Neuron (in vitro differentiated cells): ENCODE measurements around the gene MAGI1.

Source experiments
- H2AFZ ChIP-seq: one replicate; pipeline ENCODE4 v1.6.1; 2013; ENCODE audit warnings: low read depth, mild to moderate bottlenecking, inconsistent platforms, low read length, moderate library complexity
- H3K27me3 ChIP-seq: one replicate; pipeline ENCODE4 v1.6.1; 2013; ENCODE audit warnings: low read length; ENCODE audit not compliant: insufficient read depth
- H3K36me3 ChIP-seq: one replicate; pipeline ENCODE4 v1.6.1; 2013; ENCODE audit warnings: low read length; ENCODE audit not compliant: insufficient read depth
- H3K4me1 ChIP-seq: one replicate; pipeline ENCODE4 v1.6.1; 2013; ENCODE audit warnings: low read length; ENCODE audit not compliant: insufficient read depth
- H3K4me3 ChIP-seq: 2 replicates; pipeline ENCODE4 v1.5.1; 2013; ENCODE audit warnings: mild to moderate bottlenecking, low read length, moderate library complexity
- H3K9me3 ChIP-seq: one replicate; pipeline ENCODE4 v1.6.1; 2013; ENCODE audit warnings: low read length

The MAGI1 gene

GRCh38 chr3:65829228-65829627, 209.5 kb downstream of the MAGI1 start:
- no peak overlapping the region for H2AFZ ChIP-seq
- H3K4me1 ChIP-seq: peaks cover 2% of the 10 kb centered on the region
- no peaks in the 10 kb centered on the region for H3K36me3 ChIP-seq
- no peak overlapping the region for H3K4me3 ChIP-seq
- no peaks in the 10 kb centered on the region for H3K27me3 ChIP-seq
- H3K9me3 ChIP-seq: no peaks in the 10 kb centered on the region

GRCh38 chr3:65828706-65829105, 210.0 kb downstream of the MAGI1 start:
- no peaks in the 10 kb centered on the region for H3K36me3 ChIP-seq
- H3K4me1 ChIP-seq: peaks cover 2% of the 10 kb centered on the region
- no peak overlapping the region for H3K4me3 ChIP-seq
- H3K27me3 ChIP-seq: no peaks in the 10 kb centered on the region
- no peaks in the 10 kb centered on the region for H3K9me3 ChIP-seq
- H2AFZ ChIP-seq: no peak overlapping the region

DNA sequence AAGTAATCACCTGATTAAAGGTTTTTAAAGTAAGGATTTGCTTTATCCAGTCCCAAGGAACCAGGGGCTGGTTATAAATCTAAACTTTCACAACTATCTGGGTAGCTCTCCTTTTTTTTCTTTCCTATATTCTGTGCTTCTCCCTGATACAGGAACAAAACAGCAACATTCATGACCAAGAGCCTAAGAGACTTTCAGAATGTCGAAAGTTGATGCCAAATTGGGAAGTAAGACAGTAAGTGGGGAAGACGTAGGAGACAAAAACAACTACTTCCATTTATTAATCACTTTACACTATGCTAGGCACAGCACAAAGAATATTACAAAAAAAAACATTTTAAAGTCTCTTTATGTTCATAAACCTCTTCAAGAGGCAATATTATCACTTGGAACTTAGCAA, 211.6 kb downstream of the MAGI1 start:
- H3K4me3 ChIP-seq: no peak overlapping the region
- peaks cover 2% of the 10 kb centered on the region for H3K4me1 ChIP-seq
- no peaks in the 10 kb centered on the region for H3K27me3 ChIP-seq
- no peaks in the 10 kb centered on the region for H3K9me3 ChIP-seq
- H2AFZ ChIP-seq: no peak overlapping the region
- H3K36me3 ChIP-seq: no peaks in the 10 kb centered on the region

GRCh38 chr3:65824166-65824565, 214.6 kb downstream of the MAGI1 start:
- H3K4me3 ChIP-seq: no peak overlapping the region
- no peaks in the 10 kb centered on the region for H3K36me3 ChIP-seq
- no peaks in the 10 kb centered on the region for H3K4me1 ChIP-seq
- H3K9me3 ChIP-seq: no peaks in the 10 kb centered on the region
- H2AFZ ChIP-seq: no peak overlapping the region
- no peaks in the 10 kb centered on the region for H3K27me3 ChIP-seq

DNA sequence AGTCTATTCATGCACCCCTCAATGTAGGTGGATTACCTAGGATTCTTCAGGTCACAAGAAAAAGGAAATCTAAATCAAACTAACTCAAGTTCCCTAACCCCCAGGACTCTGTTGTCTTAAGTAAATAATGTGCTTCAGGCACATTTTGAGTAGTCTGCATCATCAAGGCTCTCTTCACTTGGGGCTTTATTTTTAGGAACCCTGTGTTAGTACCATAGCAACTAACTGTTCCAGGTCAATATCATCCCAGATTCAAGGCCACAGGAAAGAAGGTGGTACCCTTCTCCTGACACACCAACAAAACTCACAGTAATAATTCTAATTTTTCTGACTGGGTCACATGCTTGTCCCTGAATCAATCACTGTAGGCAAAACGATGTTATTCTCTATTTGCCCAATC, 218.1 kb downstream of the MAGI1 start:
- H3K9me3 ChIP-seq: no peaks in the 10 kb centered on the region
- H2AFZ ChIP-seq: no peak overlapping the region
- no peaks in the 10 kb centered on the region for H3K4me1 ChIP-seq
- no peaks in the 10 kb centered on the region for H3K36me3 ChIP-seq
- H3K4me3 ChIP-seq: no peak overlapping the region
- H3K27me3 ChIP-seq: no peaks in the 10 kb centered on the region

DNA sequence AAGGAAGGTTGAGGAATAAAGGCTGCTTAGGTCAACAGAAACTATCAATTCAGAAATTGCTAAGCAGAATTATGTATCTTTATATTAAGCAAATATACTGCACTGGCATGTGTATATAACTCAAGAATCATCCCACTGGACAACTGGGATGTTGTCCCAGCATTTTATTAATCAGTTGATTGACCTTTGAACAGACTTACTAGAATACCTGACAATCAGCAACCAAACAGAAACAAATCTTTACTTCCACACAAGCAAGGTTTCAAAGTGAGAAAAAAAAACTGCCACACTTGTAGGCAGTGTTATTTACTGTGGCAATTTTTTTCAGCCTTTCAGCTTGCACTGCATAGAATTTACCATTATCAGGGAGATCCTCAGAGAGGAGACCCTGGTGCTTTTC, 218.8 kb downstream of the MAGI1 start:
- no peaks in the 10 kb centered on the region for H3K4me1 ChIP-seq

DNA sequence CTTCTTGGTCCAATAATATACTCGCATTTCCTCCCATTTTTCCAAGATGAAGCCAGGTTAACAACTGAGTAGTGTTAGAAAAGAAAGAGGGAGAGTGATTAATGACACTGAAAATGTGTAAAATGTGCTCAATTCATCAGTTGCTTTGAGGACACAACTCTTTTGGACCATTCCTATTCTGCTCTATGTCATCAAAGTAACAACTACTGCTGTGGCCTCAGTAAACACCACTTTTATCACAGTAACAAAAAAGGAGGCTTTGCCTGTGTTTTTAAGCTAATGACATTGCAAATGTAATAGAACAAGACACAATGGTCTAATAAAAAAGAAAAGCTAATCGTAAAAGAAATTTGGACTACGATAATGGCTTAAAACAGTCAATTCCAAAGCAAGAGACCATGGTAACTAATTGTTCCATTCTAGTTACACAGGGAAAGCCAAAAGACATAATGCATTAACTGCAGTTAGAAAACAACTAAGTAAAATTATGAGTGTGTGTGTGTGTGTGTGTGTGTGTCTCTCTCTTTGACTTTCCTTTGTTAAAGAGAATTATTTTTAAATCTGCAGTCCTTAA, 221.1 kb downstream of the MAGI1 start:
- Histone ChIP-seq H3K4me3 (no peak overlapping the region), H3K27me3 (no peaks in the 10 kb centered on the region), H2AFZ (no peak overlapping the region), H3K4me1 (no peaks in the 10 kb centered on the region), H3K36me3 (no peaks in the 10 kb centered on the region), H3K9me3 (no peaks in the 10 kb centered on the region)

More for the DNA sequence above, 218.8 kb downstream of the MAGI1 start:
- Histone ChIP-seq H3K36me3 (no peaks in the 10 kb centered on the region), H2AFZ (no peak overlapping the region), H3K4me3 (no peak overlapping the region), H3K27me3 (no peaks in the 10 kb centered on the region), H3K9me3 (no peaks in the 10 kb centered on the region)

- H3K9me3 ChIP-seq: no peaks in the 10 kb centered on the region
- H3K36me3 ChIP-seq: no peaks in the 10 kb centered on the region
- no peaks in the 10 kb centered on the region for H3K4me1 ChIP-seq
- H3K27me3 ChIP-seq: no peaks in the 10 kb centered on the region
- H2AFZ ChIP-seq: no peak overlapping the region
- H3K4me3 ChIP-seq: no peak overlapping the region
Measured at GRCh38 chr3:65816208-65816607, 222.5 kb downstream of the MAGI1 start.

DNA sequence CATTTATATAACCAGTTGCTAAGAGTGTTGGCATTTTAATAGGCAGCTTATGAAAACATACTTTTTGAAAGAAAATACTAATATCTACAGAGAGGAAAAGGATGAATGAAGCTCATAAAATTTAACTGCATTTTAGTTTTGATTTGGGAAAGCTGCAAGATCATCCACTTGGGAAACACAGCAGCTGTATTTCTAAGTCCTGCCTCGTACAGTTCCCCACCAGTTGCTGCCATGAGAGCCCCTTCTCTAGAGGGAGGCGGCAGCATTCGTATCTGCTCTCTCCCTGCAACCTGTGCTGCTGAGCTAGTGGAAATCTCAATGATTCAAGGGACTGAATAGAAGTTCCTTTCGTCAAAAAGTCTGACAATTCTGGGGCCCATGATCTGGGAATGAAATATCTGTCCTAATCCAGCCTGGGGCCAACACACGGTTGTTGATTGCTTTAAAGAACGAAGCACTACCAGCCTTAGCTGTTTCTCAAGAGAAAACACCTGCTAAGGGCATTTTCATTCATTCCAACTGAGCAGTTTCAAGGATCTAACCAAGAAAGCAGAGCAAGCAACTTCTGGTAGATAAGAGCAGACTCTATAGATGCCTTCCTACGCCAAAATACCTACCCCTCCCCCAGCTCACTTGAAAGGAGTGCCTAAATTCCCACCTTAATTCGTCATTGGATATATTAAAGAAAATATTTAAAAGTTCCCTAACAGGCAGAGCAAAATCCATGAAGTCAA, 223.7 kb downstream of the MAGI1 start:
- Histone ChIP-seq H3K27me3 (no peaks in the 10 kb centered on the region), H3K9me3 (no peaks in the 10 kb centered on the region), H3K4me3 (no peak overlapping the region), H3K36me3 (no peaks in the 10 kb centered on the region), H2AFZ (no peak overlapping the region), H3K4me1 (no peaks in the 10 kb centered on the region)

- no peaks in the 10 kb centered on the region for H3K36me3 ChIP-seq
- H3K4me1 ChIP-seq: no peaks in the 10 kb centered on the region
- no peak overlapping the region for H2AFZ ChIP-seq
- H3K27me3 ChIP-seq: no peaks in the 10 kb centered on the region
- H3K9me3 ChIP-seq: no peaks in the 10 kb centered on the region
- no peak overlapping the region for H3K4me3 ChIP-seq
Measured at GRCh38 chr3:65811892-65812291, 226.8 kb downstream of the MAGI1 start.

DNA sequence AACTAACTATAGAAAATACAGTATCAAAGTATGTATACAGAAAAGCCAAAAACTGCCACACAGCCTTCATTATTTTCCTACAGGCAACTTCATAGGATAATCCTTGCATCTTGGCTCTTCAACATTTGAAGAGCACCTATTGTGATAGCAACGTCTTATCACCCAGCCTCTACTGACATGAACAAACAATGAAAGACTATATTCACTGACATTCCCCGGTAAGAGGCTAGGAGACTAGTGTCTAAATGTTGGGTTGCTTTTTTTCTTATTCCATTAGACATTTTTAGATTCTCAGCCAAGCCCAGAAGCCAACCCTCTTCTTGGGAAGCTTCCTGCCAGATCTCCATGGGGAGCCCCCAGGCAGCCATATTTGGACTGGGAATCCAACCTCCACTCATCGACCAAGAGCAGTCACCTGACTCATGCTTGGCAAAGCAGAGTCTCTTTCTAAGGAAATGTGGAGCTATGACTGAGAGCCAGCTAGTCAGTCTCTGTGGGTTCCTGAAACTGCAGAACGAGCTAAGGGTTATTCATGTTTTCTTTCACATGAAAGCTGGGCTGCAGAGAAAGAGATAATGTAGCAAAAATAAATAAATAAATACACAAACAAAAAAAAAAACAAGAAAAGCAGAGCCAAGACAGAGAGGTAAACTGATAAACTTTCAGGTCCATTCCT, 227.5 kb downstream of the MAGI1 start:
- H3K9me3 ChIP-seq: no peaks in the 10 kb centered on the region
- no peaks in the 10 kb centered on the region for H3K27me3 ChIP-seq
- no peak overlapping the region for H3K4me3 ChIP-seq

GRCh38 chr3:65810302-65810701, 228.4 kb downstream of the MAGI1 start:
- H3K27me3 ChIP-seq: no peaks in the 10 kb centered on the region
- no peaks in the 10 kb centered on the region for H3K9me3 ChIP-seq
- H2AFZ ChIP-seq: no peak overlapping the region
- H3K4me1 ChIP-seq: no peaks in the 10 kb centered on the region
- H3K36me3 ChIP-seq: no peaks in the 10 kb centered on the region
- H3K4me3 ChIP-seq: no peak overlapping the region

More for the DNA sequence above, 227.5 kb downstream of the MAGI1 start:
- Histone ChIP-seq H3K36me3 (no peaks in the 10 kb centered on the region), H2AFZ (no peak overlapping the region), H3K4me1 (no peaks in the 10 kb centered on the region)

DNA sequence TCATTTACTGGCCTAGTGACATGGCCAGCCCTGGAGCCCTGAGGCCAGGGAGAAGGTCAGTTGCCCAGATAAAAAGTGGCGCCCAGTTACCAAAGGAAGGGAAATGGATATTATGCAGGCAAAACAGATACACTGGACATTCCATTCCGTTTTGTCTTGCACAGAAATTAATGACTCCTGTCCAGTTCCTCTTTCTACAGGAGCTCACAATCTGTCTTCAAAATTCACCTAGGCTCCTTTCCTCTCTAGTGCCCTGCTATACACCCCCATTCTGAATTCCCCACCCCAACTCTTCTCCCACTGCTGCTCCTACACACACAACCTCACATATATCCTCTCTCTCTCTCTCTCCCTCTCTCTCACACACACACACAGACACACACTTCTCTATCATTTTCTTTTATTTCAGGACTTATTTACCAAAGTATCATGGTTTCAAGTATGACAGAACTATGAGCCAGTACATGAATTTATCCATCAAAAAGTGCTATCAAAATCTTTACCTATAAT, 229.0 kb downstream of the MAGI1 start:
- H3K27me3 ChIP-seq: no peaks in the 10 kb centered on the region
- H3K9me3 ChIP-seq: no peaks in the 10 kb centered on the region
- H3K36me3 ChIP-seq: no peaks in the 10 kb centered on the region
- no peak overlapping the region for H3K4me3 ChIP-seq
- H3K4me1 ChIP-seq: no peaks in the 10 kb centered on the region
- H2AFZ ChIP-seq: no peak overlapping the region
